K562 (cell line): ENCODE data around the gene METTL25B. TPM values are rescaled to one million over a fixed set of nuclear protein-coding genes. Genes with fewer than 3 reads are reported as not detected.

Source experiments
- ARNT ChIP-seq, 2 experiments: fragments of 450-650 bp; IDR thresholded peaks; 2 replicates each; pipeline ENCODE4 v1.6.1; 2016; ENCODE audit warnings: mild to moderate bottlenecking in 1 of 2
- CCNT2 ChIP-seq: IDR thresholded peaks from 2 replicates; pipeline ENCODE4 v1.6.1; 2011; ENCODE audit warnings: borderline replicate concordance, low read depth, mild to moderate bottlenecking, moderate library complexity, mixed read lengths, low read length; ENCODE audit not compliant: insufficient read length; ENCODE audit errors: extremely low read depth
- CEBPZ ChIP-seq: fragments of 150-350 bp; IDR thresholded peaks from 2 replicates; pipeline ENCODE4 v1.6.1; 2014; ENCODE audit warnings: low read depth, mild to moderate bottlenecking, low read length, borderline replicate concordance
- CHD1 ChIP-seq: fragments of 200-600 bp; sonication (generic); IDR thresholded peaks from one replicate; pipeline ENCODE4 v1.6.1; 2012; ENCODE audit warnings: mild to moderate bottlenecking, moderate library complexity, low read length, inconsistent platforms
- EHMT2 ChIP-seq: fragments of 450-650 bp; IDR thresholded peaks from 2 replicates; pipeline ENCODE4 v1.6.1; 2018; ENCODE audit warnings: antibody characterized with exemption
- ELF2 ChIP-seq: fragments of 250-450 bp; sonication (Bioruptor Pico); IDR thresholded peaks from 2 replicates; pipeline ENCODE4 v1.5.0; 2021; ENCODE audit warnings: mild to moderate bottlenecking
- FOS ChIP-seq: IDR thresholded peaks from 3 replicates; pipeline ENCODE4 v1.6.1; 2011; ENCODE audit not compliant: insufficient read length; ENCODE audit errors: extremely low read depth
- FOXJ3 ChIP-seq: sonication (generic); formaldehyde crosslinking; IDR thresholded peaks from 2 replicates; pipeline ENCODE4 v1.4.0; 2020; ENCODE audit warnings: mild to moderate bottlenecking, missing genetic modification reagents
- GABPB1 ChIP-seq: sonication (generic); formaldehyde crosslinking; IDR thresholded peaks from 2 replicates; pipeline ENCODE4 v1.8.0; 2022; ENCODE audit warnings: mild to moderate bottlenecking, missing genetic modification reagents
- HSF4 ChIP-seq: fragments of 250-450 bp; sonication (Bioruptor Pico); IDR thresholded peaks from 2 replicates; pipeline ENCODE4 v2.1.2; 2022; ENCODE audit warnings: mild to moderate bottlenecking, moderate library complexity, borderline replicate concordance
- IRF9 ChIP-seq: fragments of 450-650 bp; IDR thresholded peaks from 2 replicates; pipeline ENCODE4 v1.6.1; 2016; ENCODE audit warnings: missing biosample characterization, missing genetic modification characterization
- JUND ChIP-seq, 2 experiments: IDR thresholded peaks; 2 replicates in 1 of 2; 3 replicates in 1 of 2; pipeline ENCODE4 v1.6.1; 2011; ENCODE audit warnings: borderline replicate concordance in 2 of 2, low read depth in 2 of 2, low read length in 2 of 2, improper control_type of control experiment in 1 of 2, missing biosample characterization in 1 of 2, missing genetic modification characterization in 1 of 2, missing genetic modification reagents in 1 of 2
- KLF1 ChIP-seq: fragments of 450-650 bp; IDR thresholded peaks from 2 replicates; pipeline ENCODE4 v1.6.1; 2016; ENCODE audit warnings: missing genetic modification characterization, missing compliant biosample characterization
- KLF16 ChIP-seq: IDR thresholded peaks from 2 replicates; pipeline ENCODE4 v1.6.1; 2016; ENCODE audit warnings: antibody characterized with exemption
- MAFK ChIP-seq: IDR thresholded peaks from 2 replicates; pipeline ENCODE4 v1.6.1; 2011; ENCODE audit warnings: low read length, improper control_type of control experiment
- RCOR1 ChIP-seq, 2 experiments: IDR thresholded peaks; 2 replicates each; pipeline ENCODE4 v1.6.1; 2012; ENCODE audit warnings: low read depth in 2 of 2, low read length in 2 of 2, borderline replicate concordance in 1 of 2, improper control_type of control experiment in 1 of 2
- TFAM ChIP-seq: fragments of 250-450 bp; sonication (Bioruptor Pico); conservative IDR thresholded peaks from 2 replicates; pipeline ENCODE4 v1.5.0; 2021; ENCODE audit warnings: mild to moderate bottlenecking, moderate library complexity
- TSC22D4 ChIP-seq: fragments of 450-650 bp; IDR thresholded peaks from 2 replicates; pipeline ENCODE4 v1.6.1; 2016; ENCODE audit warnings: missing genetic modification characterization, missing biosample characterization, control low read depth
- ZKSCAN8 ChIP-seq: fragments of 200-800 bp; sonication (Bioruptor generic); IDR thresholded peaks from 2 replicates; pipeline ENCODE4 v1.6.1; 2016; ENCODE audit warnings: missing genetic modification characterization, missing compliant biosample characterization
- ZNF124 ChIP-seq: sonication (generic); formaldehyde crosslinking; IDR thresholded peaks from 2 replicates; pipeline ENCODE4 v1.8.1; 2022; ENCODE audit warnings: missing genetic modification reagents
- ZNF184 ChIP-seq: sonication (generic); formaldehyde crosslinking; IDR thresholded peaks from 2 replicates; pipeline ENCODE4 v1.5.0; 2020; ENCODE audit warnings: missing genetic modification reagents
- ZNF551 ChIP-seq: fragments of 250-450 bp; sonication (Bioruptor Pico); IDR thresholded peaks from 2 replicates; pipeline ENCODE4 v1.5.0; 2021; ENCODE audit warnings: mild to moderate bottlenecking, moderate library complexity
- ZNF583 ChIP-seq: fragments of 250-450 bp; sonication (Bioruptor Pico); IDR thresholded peaks from 2 replicates; pipeline ENCODE4 v1.4.0; 2020
- ZSCAN29 ChIP-seq: fragments of 450-650 bp; IDR thresholded peaks from 2 replicates; pipeline ENCODE4 v1.6.1; 2017
- polyA plus RNA-seq, 8 experiments: library from polyadenylated mRNA; depleted of rRNA in 4 of 8; stranded (reverse) in 5 of 8; unstranded in 3 of 8; fragments of >200 nt; fragmentation: Nextera tagmentation in 2 of 8; fragmentation: Illumina TruSeq in 1 of 8; extraction: Ambion mirVana in 2 of 8; extraction: Trizol in 1 of 8; gene quantifications; 2 replicates each; pipeline versions ENCODE4 v1.2.1 to v1.2.3, GENCODE V29; 2011 to 2014; ENCODE audit warnings: inconsistent platforms in 1 of 8, missing spikeins in 1 of 8
- total RNA-seq, 7 experiments: library from RNA; depleted of rRNA in 6 of 7; stranded (reverse); fragments of >200 nt in 6 of 7; fragmentation: Illumina TruSeq in 2 of 7; extraction: Trizol in 2 of 7; gene quantifications; 2 replicates each; pipeline versions ENCODE4 v1.2.1 to v1.2.3, GENCODE V29; 2011 to 2021; ENCODE audit warnings: low replicate concordance in 1 of 7

Gene METTL25B
- total and polyA plus RNA-seq, 9 of the 15 experiments (the other 6 are each of a cell fraction or from before 2014, with no cell fraction given): 7.7 to 48.3 (median 33.1) TPM

DNA sequence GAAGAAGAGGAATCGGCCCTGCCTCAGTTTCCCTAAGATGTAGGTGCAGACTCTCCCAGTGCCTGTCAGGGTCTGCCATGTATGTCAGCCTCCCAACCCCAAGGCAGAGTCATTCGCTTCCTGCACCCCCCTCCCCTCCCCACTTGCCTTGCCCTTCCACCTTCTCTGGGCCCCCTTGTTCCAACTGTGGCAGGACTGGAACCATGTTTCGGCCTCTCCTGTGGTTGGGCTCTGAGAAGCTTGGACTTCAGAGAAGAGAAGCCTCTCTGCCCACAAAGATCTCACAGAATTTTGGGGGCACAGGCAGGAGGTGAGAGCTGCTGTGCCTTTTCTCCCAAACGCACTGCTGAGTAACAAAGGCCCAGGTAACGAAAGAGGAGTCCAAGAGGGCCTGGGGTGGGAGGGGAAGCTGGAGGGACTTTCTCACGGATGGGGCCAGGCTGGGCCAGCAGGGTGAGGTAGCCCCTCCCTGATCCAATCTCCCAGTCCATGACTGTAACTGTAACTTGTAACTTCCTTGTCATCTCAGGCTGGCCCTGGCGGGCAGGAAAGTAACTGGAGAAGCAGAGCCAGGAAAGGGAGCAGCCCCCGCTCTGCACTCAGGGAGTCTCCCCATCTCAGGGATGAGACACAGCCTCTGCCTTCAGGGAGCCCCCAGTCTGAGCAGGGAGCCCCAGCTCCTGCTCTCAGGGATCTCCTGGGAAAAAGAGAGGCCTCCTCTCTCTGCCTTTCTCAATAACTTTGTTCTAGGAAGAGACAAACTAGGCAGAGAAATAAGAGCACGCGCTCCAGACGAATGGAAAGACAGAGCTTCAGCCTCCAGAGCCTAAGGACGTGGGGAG is 34.2 kb upstream of the METTL25B start (continued):
- TF ChIP-seq CEBPZ (no peak), CCNT2 (no peak), JUND (IDR thresholded peaks at IDR 0.05; ENCODE audit: borderline replicate concordance, low read depth, low read length) (peak; percentile 56; the same call in 1 of the 2 replicates), JUND (tag; IDR thresholded peaks at IDR 0.05; ENCODE audit: borderline replicate concordance, low read depth, low read length) (peak; percentile 51; the same call in 1 of the 3 replicates), ZNF583 (peak; percentile 87), KLF1 (peak; percentile 27; the same call in 1 of the 2 replicates), CHD1 (no peak), EHMT2 (no peak), HSF4 (CRISPR knock-in tag) (no peak; the same call in 1 of the 2 replicates), TSC22D4 (no peak), FOS (no peak), TFAM (no peak), FOXJ3 (CRISPR knock-in tag) (no peak), ZKSCAN8 (CRISPR knock-in tag) (peak; percentile 48; the same call in 1 of the 2 replicates), ZSCAN29 (no peak), ARNT (IDR thresholded peaks at IDR 0.05) (no peak), MAFK (no peak; the same call in 1 of the 2 replicates), ZNF124 (CRISPR knock-in tag) (no peak), KLF16 (no peak), RCOR1 (IDR thresholded peaks at IDR 0.05; ENCODE audit: borderline replicate concordance in 1 of 2, low read depth in 2 of 2, low read length in 2 of 2) (peak in 1 of 2 experiments; percentile 60; a peak in 2 of 4 replicates), ELF2 (CRISPR knock-in tag) (0 out of 2 replicates have a peak, but pooled peaks have one; percentile 43), IRF9 (tag) (peak; percentile 80; the same call in 1 of the 2 replicates), ZNF184 (CRISPR knock-in tag) (no peak), GABPB1 (CRISPR knock-in tag) (peak; percentile 58), ZNF551 (CRISPR knock-in tag) (no peak)
